ENCODE results near the gene METTL2B. TPM values are rescaled to one million over a fixed set of nuclear protein-coding genes. Genes with fewer than 3 reads are reported as not detected.

METTL2B gene
- total and polyA plus RNA-seq, 8 donors, result 7.8 to 21.5 (median 12.4) TPM

GRCh38 chr7:128452552-128452951 lies 24.0 kb upstream of the METTL2B start:
- intact Hi-C loops (cut with DNase I; ENCODE audit: low total_unique reads), result no loop called here
- 61 to 77% (median 73%) methylated on average over 1 of the region's 1 CpG for WGBS, 5 donors
- TF ChIP-seq CTCF (IDR thresholded peaks at IDR 0.05), result no peak
- TF ChIP-seq EP300 (IDR thresholded peaks at IDR 0.05), result no peak
- TF ChIP-seq POLR2AphosphoS5 (IDR thresholded peaks at IDR 0.05), result no peak
- TF ChIP-seq POLR2A (IDR thresholded peaks at IDR 0.05), result no peak

GRCh38 chr7:128453836-128454804 lies 22.4 kb upstream of the METTL2B start:
- no peak for TF ChIP-seq POLR2A (IDR thresholded peaks at IDR 0.05)
- TF ChIP-seq CTCF (IDR thresholded peaks at IDR 0.05), result no peak
- TF ChIP-seq EP300 (IDR thresholded peaks at IDR 0.05), result peak; percentile 86
- peak; percentile 76 to 95 (median 77) for TF ChIP-seq POLR2AphosphoS5 (IDR thresholded peaks at IDR 0.05)
- peaks cover 44 to 61% (median 56%) of the 10 kb centered on the region in 4 donors for H3K4me1 ChIP-seq
- peaks cover 0 to 12% (median 8%) of the 10 kb centered on the region in 4 donors for H3K36me3 ChIP-seq
- DNase-seq, result peak; percentile 88 to 96
- 15 to 29% (median 21%) methylated on average over 22 to 23 of the region's 23 CpGs for WGBS, 5 donors
- no peaks in the 10 kb centered on the region for H3K9me3 ChIP-seq
- H3K27ac ChIP-seq, result peak overlapping the region; percentile 90 to 96 (median 95)
- no peaks in the 10 kb centered on the region for H3K27me3 ChIP-seq
- peak overlapping the region in 3 of 4 donors; percentile 22 to 84 (median 73) for H3K4me3 ChIP-seq
- intact Hi-C loops (cut with DNase I; ENCODE audit: low total_unique reads), result no loop called here

More at GRCh38 chr7:128452552-128452951, 24.0 kb upstream of the METTL2B start:
- Histone ChIP-seq H3K27me3 (no peaks in the 10 kb centered on the region), H3K4me1 (peaks cover 36 to 45% (median 44%) of the 10 kb centered on the region in 4 donors), H3K36me3 (peaks cover 0 to 7% (median 5%) of the 10 kb centered on the region in 4 donors), H3K27ac (peak overlapping the region in 2 of 5 donors; percentile 95 to 96), H3K9me3 (no peaks in the 10 kb centered on the region), H3K4me3 (no peak overlapping the region)
- DNase-seq, result no peak

GRCh38 chr7:128454808-128455542 lies 21.6 kb upstream of the METTL2B start:
- intact Hi-C loops (cut with DNase I; ENCODE audit: low total_unique reads), result loop anchor here (5.0 kb wide), 1 partner anchor 33 kb away; no protein-coding TSS in a partner anchor
- peaks cover 0 to 12% (median 8%) of the 10 kb centered on the region in 4 donors for H3K36me3 ChIP-seq
- H3K27ac ChIP-seq, result peak overlapping the region; percentile 90 to 96 (median 95)
- H3K9me3 ChIP-seq, result no peaks in the 10 kb centered on the region
- WGBS, 5 donors, result 48 to 53% (median 49%) methylated on average over 22 to 25 of the region's 25 CpGs
- H3K4me3 ChIP-seq, result peak overlapping the region; percentile 70 to 84 (median 77)
- no peaks in the 10 kb centered on the region for H3K27me3 ChIP-seq
- no peak for TF ChIP-seq POLR2A (IDR thresholded peaks at IDR 0.05)
- no peak for TF ChIP-seq POLR2AphosphoS5 (IDR thresholded peaks at IDR 0.05)
- TF ChIP-seq CTCF (IDR thresholded peaks at IDR 0.05), result no peak
- TF ChIP-seq EP300 (IDR thresholded peaks at IDR 0.05), result no peak
- peaks cover 46 to 69% (median 64%) of the 10 kb centered on the region in 4 donors for H3K4me1 ChIP-seq
- DNase-seq, result peak in 1 of 2 donors; percentile 49
